Raji (cell line): ENCODE results near the gene ABI2.
A peak's percentile ranks its signal among the peaks of the same experiment; 100 is the strongest.

Experiments
- POLR2A ChIP-seq: IDR thresholded peaks from 2 replicates; pipeline ENCODE4 v1.6.1; 2011; ENCODE audit warnings: low read depth, low read length, control low read depth; ENCODE audit not compliant: insufficient read depth

Gene ABI2

DNA sequence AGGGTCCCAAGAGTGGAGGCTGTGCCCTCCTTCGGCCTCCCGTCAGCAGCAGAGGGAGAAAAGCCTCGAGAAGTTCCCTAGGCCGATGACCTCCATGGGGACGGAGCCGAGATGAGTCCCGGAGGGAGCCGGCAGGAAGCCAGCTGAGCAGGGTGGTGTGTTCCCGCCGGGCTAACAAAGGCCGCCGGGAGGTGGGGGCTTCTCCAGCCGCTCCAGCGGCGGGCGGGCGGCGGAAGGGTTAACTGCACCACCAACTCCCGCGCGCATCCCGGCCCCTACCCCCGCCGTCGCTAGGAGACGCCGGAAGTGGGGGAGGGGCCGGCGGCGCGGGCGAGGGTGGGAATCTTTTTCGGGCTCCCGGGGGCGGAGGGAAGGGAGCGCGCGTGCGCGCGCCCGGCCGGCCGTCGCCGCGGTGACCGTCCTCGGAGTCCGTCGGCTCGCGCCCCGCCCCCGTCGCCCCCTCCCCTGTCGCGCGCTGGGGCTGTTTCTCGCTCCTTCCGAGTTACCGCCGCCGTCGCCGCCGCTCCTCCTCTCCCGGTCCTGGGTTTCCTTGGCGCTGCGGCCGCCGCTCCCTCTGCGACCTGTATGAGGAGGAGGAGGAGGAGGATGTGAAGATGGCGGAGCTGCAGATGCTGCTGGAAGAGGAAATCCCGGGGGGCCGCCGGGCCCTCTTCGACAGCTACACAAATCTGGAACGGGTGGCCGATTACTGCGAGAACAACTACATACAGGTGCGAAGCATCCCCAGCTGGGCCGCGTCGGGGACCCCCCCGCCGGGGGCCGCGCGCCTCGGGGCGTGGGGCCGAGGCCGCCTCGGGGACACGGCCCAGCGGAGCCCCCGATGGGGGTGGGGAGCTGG, at the start of gene ABI2:
ABI2 (plus strand) TSS at position 494 of the 859 bp plus-strand sequence; CDS start at position 615, 121 bp downstream.
- TF ChIP-seq POLR2A: peak; percentile 49

DNA sequence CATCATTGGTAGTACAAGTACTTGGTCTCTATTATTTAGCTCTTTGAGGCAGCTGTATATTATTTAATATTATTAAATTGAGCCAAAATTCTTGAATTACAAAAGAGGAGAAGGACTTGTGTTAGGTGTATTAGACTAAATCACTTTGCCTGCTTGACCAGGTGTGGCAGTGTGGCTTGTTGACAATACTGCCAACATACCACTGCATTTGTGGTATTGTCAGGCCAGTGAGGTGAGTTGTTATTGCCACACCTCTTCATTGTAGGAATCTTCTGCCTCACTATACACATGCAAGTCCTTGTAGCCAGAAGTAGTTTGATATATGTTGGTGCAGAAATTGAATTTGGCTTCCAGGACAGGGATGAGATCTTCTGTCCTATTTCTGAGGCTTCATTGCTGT, 48.9 kb upstream of the ABI2 start:
- no peak for TF ChIP-seq POLR2A

DNA sequence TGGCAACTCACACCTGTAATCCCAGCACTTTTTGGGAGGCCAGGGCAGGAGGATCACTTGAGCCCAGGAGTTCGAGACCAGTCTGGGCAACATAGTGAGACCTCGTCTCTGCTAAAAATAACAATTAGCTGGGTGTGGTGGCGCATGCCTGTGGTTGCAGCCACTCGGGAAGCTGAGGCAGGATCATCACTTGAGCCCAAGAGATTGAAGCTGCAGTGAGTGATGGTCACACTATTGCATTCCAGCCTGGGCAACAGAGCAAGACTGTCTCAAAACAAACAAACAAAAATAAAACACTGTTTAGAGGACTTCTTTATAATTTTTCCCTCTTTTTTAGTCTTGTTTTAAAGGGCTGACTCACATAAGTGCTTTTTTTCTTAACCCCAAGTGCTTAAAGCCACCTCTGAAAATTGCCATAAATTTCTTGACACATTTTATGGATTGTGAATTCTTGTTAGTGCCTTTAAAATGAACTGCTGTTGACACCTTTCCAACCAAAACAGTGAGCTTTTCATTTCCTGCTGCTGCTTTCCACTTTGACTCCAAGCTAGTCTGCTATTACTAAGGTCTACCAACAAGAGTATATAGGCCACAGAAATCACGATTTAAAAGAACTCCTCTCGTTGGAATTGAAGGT, 47.6 kb upstream of the ABI2 start:
- no peak for TF ChIP-seq POLR2A

DNA sequence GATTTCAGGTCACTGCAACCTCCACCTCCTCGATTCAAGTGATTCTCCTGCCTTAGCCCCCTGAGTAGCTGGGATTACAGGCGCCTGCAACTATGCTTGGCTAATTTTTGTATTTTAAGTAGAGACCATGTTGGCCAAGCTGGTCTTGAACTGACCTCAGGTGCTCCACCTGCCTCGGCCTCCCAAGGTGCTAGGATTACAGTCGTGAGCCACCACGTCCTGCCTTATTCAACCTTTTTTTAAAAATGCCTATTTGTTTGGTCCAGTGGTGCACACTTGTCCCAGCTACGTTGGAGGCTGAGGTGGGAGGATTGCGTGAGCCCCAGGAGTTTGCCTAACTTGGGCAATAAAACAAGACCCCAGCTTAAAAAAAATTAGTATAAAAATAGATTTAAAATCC, 46.1 kb upstream of the ABI2 start:
- no peak for TF ChIP-seq POLR2A

DNA sequence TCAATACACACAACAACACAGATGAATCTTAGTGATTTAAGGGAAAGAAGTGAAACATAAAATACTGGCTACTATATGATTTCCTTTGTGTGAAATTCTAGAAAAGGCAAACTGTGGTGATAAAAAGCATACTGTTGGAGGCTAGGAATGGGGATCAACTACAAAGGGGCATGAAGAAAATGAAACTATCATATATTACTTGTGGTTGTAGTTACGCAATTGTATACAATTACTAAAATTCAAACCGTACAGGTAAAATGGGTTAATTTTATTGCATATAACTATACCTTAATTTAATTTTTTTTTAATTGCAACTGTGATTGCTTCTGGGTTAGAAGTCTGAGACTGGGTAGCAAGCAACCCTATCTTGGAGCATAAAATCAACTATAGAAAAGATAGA, 41.7 kb upstream of the ABI2 start:
- TF ChIP-seq POLR2A: no peak

DNA sequence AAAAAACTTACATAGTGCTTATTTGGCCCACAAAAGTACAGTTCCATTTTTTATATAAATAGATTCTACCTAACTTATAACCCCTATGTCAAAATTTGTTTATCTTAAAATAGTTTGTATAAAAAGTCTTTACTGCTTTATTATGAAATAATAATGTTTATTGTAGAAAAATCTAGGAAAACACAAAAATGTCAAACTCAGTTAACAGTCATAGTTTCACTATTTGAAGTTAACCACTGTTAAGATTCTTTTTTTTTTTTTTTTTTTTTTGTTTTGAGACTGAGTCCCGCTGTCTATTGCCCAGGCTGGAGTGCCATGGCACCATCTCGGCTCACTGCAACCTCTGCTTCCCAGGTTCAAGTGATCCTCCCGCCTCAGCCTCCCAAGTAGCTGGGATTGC, 26.5 kb upstream of the ABI2 start:
- no peak for TF ChIP-seq POLR2A

DNA sequence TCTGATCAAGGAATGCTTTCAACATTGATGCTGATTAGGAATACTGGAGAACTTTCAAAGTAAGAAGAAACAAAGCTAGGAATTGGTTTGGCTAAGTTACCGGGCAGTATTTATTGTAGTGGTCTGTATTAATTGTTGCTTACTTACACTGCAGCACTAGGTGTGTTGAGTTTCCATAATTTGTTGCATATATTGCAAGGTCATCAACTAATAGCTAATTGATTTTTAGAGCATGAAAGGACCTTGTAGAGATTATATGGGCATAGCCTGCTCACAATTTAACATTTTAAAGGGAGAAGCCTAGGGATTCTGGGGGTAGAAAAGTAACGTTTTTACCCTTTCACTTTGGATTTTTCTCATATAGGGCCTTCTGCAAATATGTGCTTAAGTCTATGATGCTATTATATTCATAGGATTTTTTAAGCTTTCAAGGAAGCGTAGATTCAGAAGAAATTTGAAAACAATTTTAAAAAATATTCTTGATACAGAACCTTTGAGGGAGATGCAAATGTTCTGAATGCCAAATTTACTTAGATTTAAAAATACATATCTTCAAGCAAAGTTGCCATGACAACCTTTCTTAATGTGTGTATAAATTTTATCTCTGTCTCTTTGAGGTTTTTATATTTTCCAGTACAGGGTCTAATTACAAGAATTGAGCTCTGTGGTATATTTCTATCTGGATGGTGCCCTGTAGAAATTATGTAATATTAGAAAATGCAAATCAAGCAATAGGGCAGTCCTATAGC, 17.3 kb upstream of the ABI2 start:
- TF ChIP-seq POLR2A: no peak

DNA sequence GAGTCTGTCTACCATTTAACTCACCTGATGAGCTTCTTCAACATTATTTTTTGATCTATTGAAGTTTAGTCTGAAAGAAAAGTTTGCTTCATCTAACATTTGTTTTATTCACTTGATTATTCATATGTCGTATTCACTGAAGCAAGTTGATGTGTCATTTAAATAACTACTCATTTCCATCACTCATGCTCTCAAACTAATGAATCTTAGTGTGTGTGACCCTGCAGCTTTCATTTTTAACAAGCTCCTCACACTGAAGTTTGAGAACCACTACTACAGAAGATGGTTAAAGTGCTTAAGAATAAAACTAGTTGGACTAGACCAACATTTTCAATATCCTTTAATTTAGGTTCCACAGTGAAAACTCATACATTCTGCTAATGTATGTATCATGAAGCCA, 1.8 kb upstream of the ABI2 start:
- no peak for TF ChIP-seq POLR2A

DNA sequence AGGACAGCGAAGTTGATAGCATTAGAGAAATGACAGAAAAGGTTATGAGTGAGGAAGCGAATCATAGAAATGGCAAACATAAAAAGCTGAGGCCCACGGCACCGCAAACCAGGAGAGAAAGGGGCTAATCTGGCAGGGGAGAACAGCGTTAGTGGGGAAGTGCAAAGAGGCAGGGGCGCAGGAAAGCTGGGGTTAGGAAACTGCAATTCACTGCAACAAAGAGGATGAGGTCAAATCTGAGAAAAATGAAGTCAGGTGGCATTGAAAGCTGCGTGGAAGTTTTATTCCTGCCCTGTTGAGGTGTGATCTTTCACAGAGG, 653 bp upstream of the ABI2 start:
- no peak for TF ChIP-seq POLR2A

DNA sequence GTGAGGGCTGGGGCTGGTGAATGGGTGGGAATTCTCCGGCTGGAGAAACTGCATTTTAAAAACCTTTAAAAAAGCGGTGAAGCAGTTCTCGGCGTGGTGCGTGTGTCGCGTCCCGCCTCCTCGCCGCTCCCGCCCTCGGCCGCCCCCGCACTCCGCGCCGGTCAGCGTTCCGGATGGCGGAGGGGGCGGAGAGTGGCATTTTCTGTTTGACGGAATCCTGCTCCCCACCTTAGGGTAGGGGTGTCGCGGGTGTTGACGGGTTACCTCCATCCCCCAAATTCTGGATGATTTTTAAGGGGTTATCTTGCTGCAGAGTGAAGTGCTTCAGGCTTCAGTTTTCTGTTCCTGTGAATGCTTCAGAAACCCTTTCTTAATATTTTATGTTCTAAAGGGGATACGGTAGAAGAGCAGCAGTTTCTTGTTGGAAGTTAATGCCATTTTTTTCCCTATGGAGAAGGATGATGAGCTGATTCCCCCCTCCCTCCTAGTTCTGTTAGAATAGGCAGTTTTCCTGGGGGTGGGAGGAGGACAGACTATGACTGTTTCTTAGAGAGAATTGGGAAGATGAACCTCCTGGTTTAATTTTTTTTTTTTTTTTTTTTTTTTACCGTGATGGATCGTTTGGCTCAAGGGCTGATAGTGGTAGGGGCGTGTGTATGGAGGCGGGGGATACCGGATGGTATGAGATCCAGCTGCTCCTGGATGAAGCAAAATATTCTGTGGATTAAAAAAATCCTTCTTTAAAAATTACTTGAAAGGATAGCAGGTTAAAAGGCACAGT, 756 bp downstream of the ABI2 start:
- no peak for TF ChIP-seq POLR2A

DNA sequence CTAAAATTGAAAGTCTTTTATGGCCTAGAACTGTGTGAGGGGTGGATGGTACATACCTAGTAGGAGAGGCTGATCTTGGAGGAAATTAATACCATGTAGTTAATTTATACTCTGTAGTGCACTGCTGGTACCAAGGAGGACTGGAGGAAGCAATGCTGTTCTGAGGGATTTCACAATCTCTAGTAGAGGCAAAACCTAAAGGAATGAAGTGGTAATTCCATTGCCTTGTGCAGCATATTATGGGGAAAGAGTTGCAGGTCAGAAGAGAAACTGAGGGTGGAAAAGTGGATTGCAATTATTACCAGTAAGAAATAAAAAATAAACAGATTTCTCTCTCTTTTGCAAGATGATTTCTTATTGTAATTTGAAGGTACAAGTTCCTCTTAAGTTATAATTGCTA, 2.2 kb downstream of the ABI2 start:
- no peak for TF ChIP-seq POLR2A

DNA sequence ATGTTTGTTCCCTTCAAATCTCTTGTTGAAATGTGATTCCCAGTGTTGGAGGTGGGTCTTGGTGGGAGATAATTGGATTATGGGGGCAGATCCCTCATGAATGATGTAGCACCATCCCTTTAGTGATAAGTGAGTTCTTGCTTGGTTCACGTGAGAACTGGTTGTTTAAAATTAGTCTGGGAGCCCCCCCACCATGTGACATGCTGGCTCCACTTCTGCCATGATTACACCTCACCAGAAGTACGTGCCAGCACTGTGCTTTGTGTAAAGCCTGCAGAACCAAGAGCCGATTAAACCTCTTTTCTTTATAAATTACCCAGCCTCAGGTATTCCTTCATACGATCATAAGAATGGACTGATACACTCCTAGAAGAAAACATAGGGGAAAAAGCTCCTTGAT, 10.1 kb downstream of the ABI2 start:
- TF ChIP-seq POLR2A: no peak

DNA sequence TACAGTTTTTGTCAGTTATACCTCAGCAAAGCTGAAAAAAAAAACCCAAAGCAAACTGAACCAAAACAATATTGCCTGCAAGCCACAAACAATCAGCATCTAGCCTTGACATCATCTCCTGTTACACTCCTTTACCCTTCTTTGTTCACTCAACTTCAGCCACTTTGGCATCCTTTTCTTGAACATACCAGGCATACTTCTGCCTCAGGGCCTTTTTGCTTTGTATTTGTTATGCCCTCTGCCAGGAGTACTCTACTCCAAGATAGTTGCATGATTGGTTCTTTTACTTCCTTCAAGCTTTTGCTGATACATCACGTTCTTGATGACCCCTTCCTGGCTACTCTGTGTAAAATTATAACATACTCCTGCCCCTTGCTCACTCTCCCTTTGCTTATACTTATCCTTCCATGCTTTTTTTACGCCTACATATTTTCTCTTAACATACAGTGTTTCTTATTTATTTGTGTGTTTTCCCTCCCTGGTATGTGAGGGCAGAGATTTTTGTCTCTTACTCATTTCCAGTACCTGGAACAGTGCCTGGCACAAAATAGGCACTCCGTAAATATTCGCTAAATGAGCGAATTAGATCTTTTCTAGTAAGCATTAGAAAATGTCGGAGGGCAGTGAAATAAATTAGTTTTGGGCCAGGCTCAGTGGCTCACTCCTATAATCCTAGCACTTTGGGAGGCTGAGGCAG, 12.7 kb downstream of the ABI2 start:
- TF ChIP-seq POLR2A: no peak

DNA sequence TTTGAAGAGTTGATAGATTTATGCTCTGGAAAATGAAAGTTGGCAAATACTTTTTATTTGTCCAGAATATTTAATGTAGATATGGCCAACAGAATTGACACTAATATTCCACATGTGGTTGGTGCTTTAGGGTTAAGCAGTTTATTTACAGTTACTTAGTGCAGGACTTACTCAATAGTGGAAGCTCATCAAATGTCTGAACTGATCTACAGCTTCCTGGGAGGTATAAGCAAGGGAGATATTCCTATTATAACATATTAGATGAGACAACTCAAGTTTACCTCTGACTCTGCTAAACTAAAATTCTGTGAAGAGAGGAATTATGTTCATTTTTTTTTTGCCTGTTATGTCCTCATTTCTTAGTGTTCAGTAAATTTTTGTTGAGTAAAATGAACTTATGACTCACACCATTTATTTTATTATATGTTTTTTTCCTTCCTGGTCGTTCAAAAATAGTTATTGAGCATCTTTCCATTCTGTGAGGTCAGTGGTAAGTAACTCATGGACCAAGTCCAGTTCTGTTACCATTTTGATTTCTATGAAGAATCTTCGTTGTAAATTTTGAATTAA, 13.6 kb downstream of the ABI2 start:
- TF ChIP-seq POLR2A: no peak
